Measurements from ENCODE around the gene C1orf116. TPM values are rescaled to one million over a fixed set of nuclear protein-coding genes. Genes with fewer than 3 reads are reported as not detected.
"Not testable (repeated sequence)": the region's sequence is repeated elsewhere in the genome, so short reads cannot be mapped to it uniquely, and the experiment has no call there.

Gene C1orf116
- total RNA-seq, 1 donor from 2014 or later: not detected

- intact Hi-C loops (cut with micrococcal nuclease): no loop called here
These were observed 28.0 kb upstream of the C1orf116 start for GRCh38 chr1:207060596-207060995.

- intact Hi-C loops (cut with micrococcal nuclease): loop anchor here (10.0 kb wide), 3 partner anchors 135 to 765 kb away; partner anchors contain the start of gene FCMR
These were observed 27.3 kb upstream of the C1orf116 start for GRCh38 chr1:207059881-207060280.

GRCh38 chr1:207058878-207059867 lies 26.6 kb upstream of the C1orf116 start:
- intact Hi-C loops (cut with micrococcal nuclease): loop anchor here (10.0 kb wide), 3 partner anchors 134 to 766 kb away; partner anchors contain the start of gene FCMR

- intact Hi-C loops (cut with micrococcal nuclease): loop anchor here (10.0 kb wide), 3 partner anchors 133 to 767 kb away; partner anchors contain the start of gene FCMR
These were observed 25.7 kb upstream of the C1orf116 start for GRCh38 chr1:207058252-207058651.

- intact Hi-C loops (cut with micrococcal nuclease): loop anchor here (10.0 kb wide), 3 partner anchors 132 to 768 kb away; partner anchors contain the start of gene FCMR
These were observed 24.1 kb upstream of the C1orf116 start for GRCh38 chr1:207056673-207057072.

GRCh38 chr1:207055386-207056001 lies 22.9 kb upstream of the C1orf116 start:
- intact Hi-C loops (cut with micrococcal nuclease): loop anchor here (10.0 kb wide), 3 partner anchors 131 to 769 kb away; partner anchors contain the start of gene FCMR

GRCh38 chr1:207054491-207054890 lies 21.9 kb upstream of the C1orf116 start:
- intact Hi-C loops (cut with micrococcal nuclease): loop anchor here (5.0 to 10.0 kb wide), 4 partner anchors 130 to 770 kb away; partner anchors contain the start of gene FCMR

- intact Hi-C loops (cut with micrococcal nuclease): loop anchor here (5.0 to 10.0 kb wide), 4 partner anchors 128 to 772 kb away; partner anchors contain the start of gene FCMR
These were observed 20.6 kb upstream of the C1orf116 start, which contains the start of gene PFKFB2 for GRCh38 chr1:207052911-207053769. PFKFB2 (plus strand) TSS chr1:207053275; CDS start chr1:207054718, 1,443 bp downstream.

GRCh38 chr1:207051191-207051943 lies 18.8 kb upstream of the C1orf116 start, which contains the start of gene YOD1:
YOD1 (minus strand) TSS chr1:207051208; CDS start chr1:207051030, 178 bp downstream.
- intact Hi-C loops (cut with micrococcal nuclease): loop anchor here (5.0 to 10.0 kb wide), 4 partner anchors 127 to 773 kb away; partner anchors contain the start of gene FCMR

GRCh38 chr1:207050480-207051190 lies 18.1 kb upstream of the C1orf116 start:
- intact Hi-C loops (cut with micrococcal nuclease): loop anchor here (1.0 to 10.0 kb wide), 8 partner anchors 27 to 774 kb away; partner anchors contain the start of genes CD55 and FCMR

- intact Hi-C loops (cut with micrococcal nuclease): loop anchor here (1.0 to 10.0 kb wide), 8 partner anchors 27 to 775 kb away; partner anchors contain the start of genes CD55 and FCMR
These were observed 17.4 kb upstream of the C1orf116 start for GRCh38 chr1:207049974-207050391.

GRCh38 chr1:207049514-207049913 lies 17.0 kb upstream of the C1orf116 start:
- intact Hi-C loops (cut with micrococcal nuclease): no loop called here

GRCh38 chr1:207049054-207049453 lies 16.5 kb upstream of the C1orf116 start:
- intact Hi-C loops (cut with micrococcal nuclease): no loop called here

GRCh38 chr1:207048041-207048440 lies 15.5 kb upstream of the C1orf116 start:
- intact Hi-C loops (cut with micrococcal nuclease): no loop called here

GRCh38 chr1:207047505-207047904 lies 14.9 kb upstream of the C1orf116 start:
- intact Hi-C loops (cut with micrococcal nuclease): no loop called here

GRCh38 chr1:207045453-207045852 lies 12.9 kb upstream of the C1orf116 start:
- intact Hi-C loops (cut with micrococcal nuclease): no loop called here

GRCh38 chr1:207041397-207041796 lies 8.8 kb upstream of the C1orf116 start:
- intact Hi-C loops (cut with micrococcal nuclease): not testable (repeated sequence)

GRCh38 chr1:207040181-207040533 lies 7.6 kb upstream of the C1orf116 start:
- intact Hi-C loops (cut with micrococcal nuclease): no loop called here

All from T-helper 2 cell treated with Interferon-gamma antibody and Interleukin-4, amounts not matched to agents 100 ng/mL and 5 ng/mL, for 36 hours (primary cell).